GM12891 (cell line): ENCODE results near the gene ABLIM2.

Source experiments
- DNase-seq: peaks from one replicate; pipeline ENCODE4 v3.0.0; 2011; ENCODE audit warnings: low spot score; ENCODE audit not compliant: insufficient read length
- FAIRE-seq: peaks from 2 replicates; lab custom pipeline; 2011; peaks lifted over from hg19 to GRCh38; lab: Jason Lieb, UNC
- PAX5 ChIP-seq: IDR thresholded peaks from 2 replicates; pipeline ENCODE4 v1.6.1; 2011; ENCODE audit warnings: low read length, moderate library complexity, mild to moderate bottlenecking; ENCODE audit not compliant: insufficient read depth, severe bottlenecking
- POLR2A ChIP-seq: IDR thresholded peaks from 2 replicates; pipeline ENCODE4 v1.6.1; 2011; ENCODE audit warnings: low read depth, low read length, control low read depth
- POLR2AphosphoS5 ChIP-seq: IDR thresholded peaks from 2 replicates; pipeline ENCODE4 v1.6.1; 2011; ENCODE audit warnings: low read depth, low read length, control low read depth
- POU2F2 ChIP-seq: IDR thresholded peaks from 2 replicates; pipeline ENCODE4 v1.6.1; 2011; ENCODE audit warnings: low read depth, mild to moderate bottlenecking, control low read depth, low read length, moderate library complexity
- SPI1 ChIP-seq: IDR thresholded peaks from 2 replicates; pipeline ENCODE4 v1.6.1; 2011; ENCODE audit warnings: low read depth, low read length, control low read depth
- TAF1 ChIP-seq: IDR thresholded peaks from 2 replicates; pipeline ENCODE4 v1.6.1; 2011; ENCODE audit warnings: low read depth, low read length, control low read depth

Gene ABLIM2

DNA sequence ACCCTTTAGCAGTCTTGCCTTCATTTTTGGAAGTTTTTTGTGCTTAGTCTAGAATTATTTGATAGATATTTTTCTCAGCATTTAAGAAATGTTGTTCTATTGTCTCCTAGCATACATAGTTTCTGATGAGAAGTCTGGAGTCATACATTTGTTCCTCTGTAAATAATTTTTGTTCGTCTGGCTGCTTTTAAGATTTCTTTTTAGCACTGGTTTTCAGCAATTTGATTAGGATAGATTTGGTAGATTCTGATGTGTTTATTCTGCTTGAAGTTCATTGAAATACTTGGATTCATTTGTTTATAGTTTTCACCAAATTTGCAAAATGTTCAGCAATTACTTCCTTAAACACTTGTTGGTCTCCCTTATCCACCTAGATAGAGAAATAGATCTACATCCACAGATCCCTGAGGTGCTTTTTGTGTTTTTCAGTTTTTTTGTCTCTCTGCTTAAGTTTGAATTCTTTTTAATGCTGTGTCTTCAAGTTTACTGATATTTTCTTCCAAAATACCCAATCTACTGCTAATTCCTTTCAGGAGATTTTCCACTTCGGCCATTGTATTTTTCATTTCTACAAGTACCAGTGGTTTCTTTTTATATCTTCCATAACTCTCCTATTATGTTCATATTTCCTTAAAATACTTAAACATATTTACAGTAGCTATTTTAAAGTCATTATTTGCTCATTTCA, 64.9 kb downstream of the ABLIM2 start:
- TF ChIP-seq SPI1: no peak
- TF ChIP-seq POLR2A: no peak
- no peak for TF ChIP-seq POLR2AphosphoS5
- no peak for TF ChIP-seq TAF1
- no peak for TF ChIP-seq POU2F2
- FAIRE-seq: no peak
- DNase-seq: no peak

DNA sequence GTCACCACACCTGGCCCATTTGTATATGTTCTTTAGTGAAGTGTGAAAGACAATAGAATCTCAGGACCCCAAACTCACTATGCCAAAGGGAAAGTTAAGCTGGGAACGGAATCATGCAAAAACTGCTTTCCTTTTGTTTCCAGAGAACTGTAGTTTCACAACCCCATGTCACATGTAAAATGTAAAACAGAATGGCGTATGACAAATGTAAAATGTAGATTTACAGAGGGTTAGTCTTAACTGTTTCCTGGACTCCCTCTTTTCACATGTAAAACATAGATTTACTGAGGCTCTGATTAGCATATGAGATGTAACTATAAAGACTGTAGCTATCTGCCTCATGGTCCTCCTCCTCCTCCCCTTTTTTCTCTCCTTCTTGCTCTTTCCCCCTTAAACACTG, 66.3 kb downstream of the ABLIM2 start:
- DNase-seq: no peak
- TF ChIP-seq POLR2AphosphoS5 (no peak), SPI1 (no peak)
- FAIRE-seq: no peak

DNA sequence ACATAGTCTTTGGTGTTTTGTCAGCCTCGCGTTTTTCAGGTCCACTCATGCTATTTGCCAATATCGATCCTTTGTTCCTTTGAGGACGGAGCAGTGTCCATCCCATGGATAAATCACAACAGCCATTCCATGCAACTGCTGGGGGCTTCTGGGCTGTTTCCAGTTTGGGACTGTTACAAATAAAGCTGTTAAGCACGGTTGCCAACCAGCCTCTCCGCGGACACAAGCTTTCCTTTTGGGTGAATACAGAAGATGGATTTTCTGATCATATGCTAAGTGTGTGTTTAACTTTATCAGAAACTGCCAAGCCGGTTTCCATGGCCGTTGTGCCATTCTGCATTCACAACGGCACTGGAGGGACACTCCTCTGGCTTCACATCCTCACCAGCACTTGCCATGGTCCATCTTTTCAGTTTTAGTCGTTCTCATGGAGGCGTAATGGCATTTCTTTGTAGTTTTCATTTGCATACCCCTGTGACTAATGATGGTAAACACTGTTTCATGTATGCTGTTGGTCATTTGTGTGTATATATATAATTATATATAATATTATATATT, 67.8 kb downstream of the ABLIM2 start:
- TF ChIP-seq PAX5 (no peak), POU2F2 (no peak), SPI1 (no peak), POLR2A (no peak), TAF1 (no peak), POLR2AphosphoS5 (no peak)
- DNase-seq (no peak), FAIRE-seq (no peak)

DNA sequence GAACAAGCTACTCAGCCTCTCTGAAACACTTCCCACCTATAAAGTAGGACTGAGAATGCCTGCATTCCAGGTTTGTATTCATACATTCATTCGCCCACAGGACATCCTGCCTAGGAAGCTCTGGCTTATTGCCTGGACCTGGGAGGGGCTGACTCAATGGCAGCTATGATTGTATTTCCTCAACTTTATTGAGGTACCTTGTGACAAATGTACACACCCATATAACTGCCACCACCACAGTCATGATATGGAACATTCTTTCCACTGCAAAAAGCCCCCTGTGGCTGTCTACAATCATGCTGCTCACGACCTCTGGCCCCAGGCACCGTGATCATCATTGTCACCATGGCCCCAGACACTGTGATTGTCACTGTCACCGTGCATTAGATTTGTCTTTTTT, 68.3 kb downstream of the ABLIM2 start:
- no peak for TF ChIP-seq POU2F2
- no peak for TF ChIP-seq SPI1
- DNase-seq (no peak), FAIRE-seq (no peak)

DNA sequence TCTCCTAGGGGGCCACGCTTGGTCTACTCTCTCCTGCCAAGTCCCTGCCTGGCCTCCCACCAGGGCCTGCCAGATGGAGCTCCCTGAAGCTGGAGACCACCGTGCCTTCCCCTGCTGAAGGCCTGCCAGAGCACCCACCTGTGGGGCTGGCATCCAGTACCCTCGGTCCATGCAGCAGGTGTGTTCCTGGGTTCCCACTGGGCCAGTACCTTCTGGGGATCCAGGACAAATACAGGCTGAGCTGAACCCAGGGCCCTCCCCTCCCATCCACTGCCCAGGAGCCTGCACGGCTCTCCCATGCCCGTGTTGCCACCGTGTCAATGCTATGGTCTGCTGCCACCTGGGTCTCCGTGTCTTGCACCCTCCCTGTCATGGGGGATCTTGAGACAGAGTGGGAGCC, 68.8 kb downstream of the ABLIM2 start:
- TF ChIP-seq POLR2AphosphoS5: no peak
- no peak for TF ChIP-seq TAF1
- no peak for TF ChIP-seq PAX5
- no peak for TF ChIP-seq POLR2A
- no peak for TF ChIP-seq POU2F2
- no peak for TF ChIP-seq SPI1
- no peak for DNase-seq
- FAIRE-seq: no peak

DNA sequence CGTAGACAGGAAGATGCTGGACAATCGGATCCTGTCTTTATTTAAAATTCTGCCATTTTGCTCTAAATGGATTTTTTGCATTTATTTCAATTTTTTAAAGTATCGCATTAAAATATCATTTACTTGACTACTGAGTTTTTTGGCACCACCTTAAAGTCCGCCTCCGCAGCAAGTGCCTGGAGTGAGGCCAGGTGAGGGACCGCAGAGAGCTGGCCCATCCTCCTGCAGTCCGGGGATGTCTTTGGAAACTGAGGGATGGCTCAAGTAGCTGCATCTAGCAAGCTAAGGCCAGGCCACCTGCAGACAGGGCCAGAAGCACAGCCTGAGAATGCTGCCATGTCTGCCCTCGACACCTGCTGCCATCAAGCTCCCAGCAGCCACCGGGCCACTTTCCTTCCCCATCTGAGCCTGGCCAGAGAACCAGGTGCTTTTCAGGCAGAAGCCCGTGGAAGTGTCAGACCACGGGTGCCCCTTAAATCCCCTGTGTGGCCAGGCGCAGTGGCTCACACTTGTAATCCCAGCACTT, 69.6 kb downstream of the ABLIM2 start:
- FAIRE-seq: no peak
- no peak for TF ChIP-seq TAF1
- TF ChIP-seq POU2F2: no peak
- TF ChIP-seq POLR2A: no peak
- no peak for TF ChIP-seq POLR2AphosphoS5
- no peak for TF ChIP-seq PAX5
- DNase-seq: no peak

DNA sequence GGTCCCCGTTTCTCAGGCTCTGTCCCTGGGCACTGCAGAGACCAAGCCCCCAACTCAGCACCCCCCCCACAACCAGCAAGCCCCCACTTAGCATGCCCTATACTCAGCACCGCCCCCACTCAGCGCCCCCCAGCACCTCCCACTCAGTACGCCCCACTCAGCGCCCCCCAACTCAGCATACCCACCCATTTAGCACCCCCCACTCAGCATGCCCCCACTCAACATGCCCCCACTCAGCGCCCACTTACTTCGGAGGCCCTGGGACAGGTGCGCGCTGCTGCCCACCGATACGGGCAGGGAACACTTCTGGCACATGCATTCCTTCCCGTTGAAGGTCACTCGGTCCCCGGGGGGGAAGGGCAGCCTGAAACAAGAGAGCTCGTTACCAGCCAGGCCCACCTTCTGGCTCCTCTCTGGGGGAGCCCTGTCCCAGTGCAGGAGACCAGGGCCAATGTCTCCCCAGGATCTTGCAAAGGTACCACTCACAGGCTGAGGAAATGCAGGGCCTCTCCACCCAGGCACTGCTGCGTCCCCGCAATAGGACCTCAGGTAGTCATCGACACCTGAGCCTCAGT, 70.6 kb downstream of the ABLIM2 start:
- DNase-seq: no peak
- no peak for TF ChIP-seq SPI1
- TF ChIP-seq PAX5: no peak
- TF ChIP-seq TAF1: no peak
- no peak for TF ChIP-seq POLR2AphosphoS5
- no peak for FAIRE-seq

DNA sequence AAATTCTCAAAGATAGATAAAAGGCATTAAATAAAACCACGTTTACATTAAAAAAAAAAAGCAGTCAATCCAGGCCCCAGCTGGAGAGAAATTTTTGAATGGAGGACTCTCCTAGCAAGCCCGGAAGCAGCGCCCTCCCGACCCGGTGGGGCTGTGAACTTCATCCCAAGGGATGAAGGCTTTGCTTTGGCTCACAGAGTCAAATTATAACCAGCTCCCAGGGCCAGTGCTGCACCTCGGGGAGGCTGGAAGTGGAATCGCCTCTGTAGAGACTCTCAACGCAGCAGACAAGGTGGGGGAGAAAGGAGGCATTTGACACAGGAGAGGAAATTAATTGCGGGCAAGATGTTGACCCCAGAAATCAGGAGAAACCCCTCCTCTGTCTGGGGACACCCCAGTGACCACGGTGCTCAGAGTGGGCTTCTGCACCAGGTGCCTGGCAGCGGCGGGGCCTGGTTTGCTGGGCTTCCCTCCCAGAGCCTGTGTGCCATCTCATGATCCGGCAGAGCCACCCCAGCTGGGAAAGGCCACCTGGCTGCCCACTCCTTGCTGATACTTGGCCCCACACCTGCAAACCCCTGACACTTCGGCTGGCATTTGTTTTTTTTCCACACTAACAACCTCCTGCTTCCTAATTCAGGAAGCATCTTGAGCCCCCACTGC, 71.7 kb downstream of the ABLIM2 start:
- TF ChIP-seq POLR2AphosphoS5 (no peak), TAF1 (no peak)
- FAIRE-seq (no peak), DNase-seq (no peak)

DNA sequence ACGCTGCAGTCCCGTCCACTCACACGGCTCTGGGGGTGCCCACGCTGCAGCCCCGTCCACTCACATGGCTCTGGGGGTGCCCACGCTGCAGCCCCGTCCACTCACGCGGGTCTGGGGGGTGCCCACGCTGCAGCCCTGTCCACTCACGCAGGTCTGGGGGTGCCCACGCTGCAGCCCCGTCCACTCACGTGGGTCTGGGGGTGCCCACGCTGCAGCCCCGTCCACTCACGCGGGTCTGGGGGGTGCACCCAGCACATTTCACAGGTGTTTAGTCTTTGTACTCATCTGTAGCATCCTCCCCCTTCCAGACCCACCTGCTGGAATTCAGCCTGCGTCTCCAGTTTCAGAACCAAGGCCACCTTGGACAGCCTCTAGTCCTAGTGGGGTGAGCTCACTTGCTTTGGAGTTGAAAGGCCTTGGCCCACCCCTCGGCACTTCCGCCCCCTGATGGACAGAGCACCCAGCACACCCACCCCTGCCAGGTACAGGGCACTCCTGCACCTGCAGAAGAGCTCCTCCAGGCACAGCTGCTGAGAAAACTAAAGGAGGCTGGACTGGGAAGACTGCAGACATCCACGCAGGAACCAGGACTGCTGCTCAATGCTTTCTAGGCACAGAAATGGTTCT, 73.0 kb downstream of the ABLIM2 start:
- TF ChIP-seq POLR2A (no peak), TAF1 (no peak), POU2F2 (no peak), SPI1 (no peak), POLR2AphosphoS5 (no peak)
- FAIRE-seq (no peak), DNase-seq (no peak)

DNA sequence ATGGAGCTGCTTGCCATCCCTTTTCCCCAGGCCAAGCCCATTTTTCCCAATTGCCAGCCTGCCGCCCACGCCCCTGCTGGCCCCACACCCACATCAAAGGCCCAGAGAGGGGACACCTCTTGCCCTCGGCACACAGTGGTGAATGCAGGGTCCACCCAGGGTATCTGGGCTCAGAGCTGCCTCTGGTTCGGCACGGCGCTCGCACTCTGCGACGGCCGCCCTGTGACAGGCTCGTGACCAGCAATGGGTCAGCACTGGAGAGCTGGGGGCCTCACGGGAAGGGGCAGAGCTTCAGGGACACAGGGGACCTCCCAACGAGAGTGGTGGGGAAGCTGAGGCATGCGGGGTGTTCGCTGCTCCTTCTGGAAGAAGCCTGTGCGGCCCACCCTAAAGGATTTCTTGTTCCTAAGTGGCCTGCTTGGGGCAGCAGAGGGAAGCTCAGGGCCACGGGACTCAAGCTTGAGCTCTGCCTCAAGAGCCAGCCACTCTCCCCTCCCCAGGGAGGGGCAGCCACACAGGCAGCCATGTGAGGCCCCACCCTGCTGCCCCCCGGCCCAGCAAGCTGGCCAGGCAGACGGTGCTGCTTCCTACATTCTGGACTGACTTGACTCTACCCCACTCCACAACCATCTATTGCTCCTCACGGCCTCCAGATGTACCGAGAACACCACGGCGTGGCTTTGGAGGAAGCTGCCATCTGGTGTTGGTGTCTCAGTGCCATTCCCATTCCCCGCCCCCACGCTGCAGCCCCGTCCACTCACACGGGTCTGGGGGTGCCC, 73.7 kb downstream of the ABLIM2 start:
- no peak for FAIRE-seq
- no peak for DNase-seq
- TF ChIP-seq SPI1 (no peak), POU2F2 (no peak), POLR2A (no peak), TAF1 (no peak), PAX5 (no peak), POLR2AphosphoS5 (no peak)
